Activated CD8-positive, alpha-beta T cell treated with anti-CD3 and anti-CD28 coated beads for 36 hours (primary cell): ENCODE measurements around the gene EPHB3. TPM values are rescaled to one million over a fixed set of nuclear protein-coding genes. Genes with fewer than 3 reads are reported as not detected.
"Not testable (repeated sequence)": the region's sequence is repeated elsewhere in the genome, so short reads cannot be mapped to it uniquely, and the experiment has no call there.

Source experiments
- ATAC-seq: fragments of 200-7000 bp; cut with Tn5 transposase; one replicate; pipeline ENCODE4 v1.10.0; 2021; ENCODE audit warnings: mild to moderate bottlenecking, moderate library complexity
- CTCF ChIA-PET: fragments of 350-600 bp; sonication (Branson Sonifier 250); formaldehyde crosslinking; loops from one replicate; lab custom pipeline; 2021; ENCODE audit warnings: antibody characterized with exemption; lab: Charles Lee
- POLR2A ChIA-PET: fragments of 350-600 bp; sonication (Branson Sonifier 250); formaldehyde crosslinking; loops from one replicate; lab custom pipeline; 2021; ENCODE audit warnings: antibody characterized with exemption; lab: Charles Lee
- DNase-seq: peaks from one replicate; pipeline ENCODE4 v3.0.0-alpha.2; 2020
- H3K27ac Mint-ChIP-seq: one replicate; pipeline ENCODE4 v1.8.0; 2021; ENCODE audit warnings: mild to moderate bottlenecking, mixed read lengths
- H3K27me3 Mint-ChIP-seq: one replicate; pipeline ENCODE4 v1.8.0; 2021; ENCODE audit warnings: mixed read lengths
- H3K36me3 Mint-ChIP-seq: one replicate; pipeline ENCODE4 v1.8.0; 2021; ENCODE audit warnings: low read depth, mixed read lengths
- H3K4me1 Mint-ChIP-seq: one replicate; pipeline ENCODE4 v1.8.0; 2021; ENCODE audit warnings: low read depth, mixed read lengths
- H3K4me3 Mint-ChIP-seq: one replicate; pipeline ENCODE4 v1.8.0; 2021; ENCODE audit warnings: mild to moderate bottlenecking, moderate library complexity, mixed read lengths
- H3K9me3 Mint-ChIP-seq: one replicate; pipeline ENCODE4 v1.8.0; 2021; ENCODE audit warnings: mixed read lengths
- CTCF ChIP-seq: fragments of 200-600 bp; IDR thresholded peaks from one replicate; pipeline ENCODE4 v1.8.0; 2022; ENCODE audit warnings: antibody characterized with exemption, mild to moderate bottlenecking
- intact Hi-C: fragments of 100-400 bp; cut with micrococcal nuclease; formaldehyde crosslinking; loops from one replicate; pipeline ENCODE4 v1.10.0; 2022
- total RNA-seq, 2 experiments: library from RNA; stranded (reverse); gene quantifications; one replicate each; pipeline ENCODE4 v1.2.3, GENCODE V29; 2021

The EPHB3 gene
- total RNA-seq, 2 experiments from 2014 or later: 0.07 TPM; not detected in 1

- ATAC-seq: no peak
- POLR2A ChIA-PET: no interaction called here
- CTCF ChIA-PET: interaction anchor here (1.4 kb wide), 1 partner anchor 59 kb away, joined by 6 read pairs; the partner anchor contains the start of gene EPHB3
These were observed 58.3 kb downstream of the EPHB3 start for GRCh38 chr3:184619787-184620430.

GRCh38 chr3:184620475-184621119 lies 59.0 kb downstream of the EPHB3 start:
- ChIA-PET POLR2A (no interaction called here), CTCF (interaction anchor here (1.4 kb wide), 1 partner anchor 59 kb away, joined by 6 read pairs; the partner anchor contains the start of gene EPHB3)
- peak; percentile 60 for ATAC-seq
- Mint-ChIP-seq H3K27ac (no peak overlapping the region), H3K4me1 (peaks cover 16% of the 10 kb centered on the region), H3K9me3 (no peaks in the 10 kb centered on the region), H3K36me3 (no peaks in the 10 kb centered on the region), H3K4me3 (no peak overlapping the region), H3K27me3 (peaks cover 3% of the 10 kb centered on the region)
- no peak for DNase-seq
- intact Hi-C loops: no loop called here
- no peak for TF ChIP-seq CTCF

More at GRCh38 chr3:184619787-184620430, 58.3 kb downstream of the EPHB3 start:
- H3K27me3 Mint-ChIP-seq: peaks cover 1% of the 10 kb centered on the region
- no peaks in the 10 kb centered on the region for H3K9me3 Mint-ChIP-seq
- TF ChIP-seq CTCF: no peak
- intact Hi-C loops: no loop called here
- peaks cover 16% of the 10 kb centered on the region for H3K4me1 Mint-ChIP-seq
- no peak overlapping the region for H3K27ac Mint-ChIP-seq
- H3K4me3 Mint-ChIP-seq: no peak overlapping the region
- DNase-seq: no peak
- H3K36me3 Mint-ChIP-seq: no peaks in the 10 kb centered on the region

GRCh38 chr3:184622156-184622555 lies 60.6 kb downstream of the EPHB3 start:
- DNase-seq, intact Hi-C loops, H3K27me3 Mint-ChIP-seq, H3K9me3 Mint-ChIP-seq, POLR2A ChIA-PET, ATAC-seq, H3K36me3 Mint-ChIP-seq, H3K27ac Mint-ChIP-seq, H3K4me3 Mint-ChIP-seq: not testable (repeated sequence)
- CTCF ChIA-PET: interaction anchor here (0.8 kb wide), 1 partner anchor 12 kb away, joined by 3 read pairs; no protein-coding TSS in a partner anchor
- peaks cover 16% of the 10 kb centered on the region for H3K4me1 Mint-ChIP-seq

GRCh38 chr3:184626923-184627322 lies 65.3 kb downstream of the EPHB3 start:
- H3K36me3 Mint-ChIP-seq: no peaks in the 10 kb centered on the region
- CTCF ChIA-PET: no interaction called here

More at GRCh38 chr3:184626923-184627322, 65.3 kb downstream of the EPHB3 start:
- H3K27ac Mint-ChIP-seq: no peak overlapping the region
- DNase-seq (no peak), ATAC-seq (no peak)
- intact Hi-C loops: no loop called here
- TF ChIP-seq CTCF: no peak
- no peak overlapping the region for H3K4me3 Mint-ChIP-seq
- peaks cover 2% of the 10 kb centered on the region for H3K27me3 Mint-ChIP-seq
- POLR2A ChIA-PET: no interaction called here
- H3K4me1 Mint-ChIP-seq: no peaks in the 10 kb centered on the region
- no peaks in the 10 kb centered on the region for H3K9me3 Mint-ChIP-seq
